Colonic mucosa (tissue), 4 donors: Measurements from ENCODE around the gene PDE4D. TPM values are rescaled to one million over a fixed set of nuclear protein-coding genes. Genes with fewer than 3 reads are reported as not detected.

ENCODE experiments used
- DNase-seq: peaks from one replicate; pipeline ENCODE4 v3.0.0-alpha.2; 2020
- H3K27ac ChIP-seq: fragments of 200-600 bp; one replicate; pipeline ENCODE4 v1.8.0; 2021
- H3K27me3 ChIP-seq: fragments of 200-600 bp; one replicate; pipeline ENCODE4 v1.8.0; 2021
- H3K36me3 ChIP-seq: fragments of 200-600 bp; one replicate; pipeline ENCODE4 v1.8.0; 2021
- H3K4me1 ChIP-seq: fragments of 200-600 bp; one replicate; pipeline ENCODE4 v1.8.0; 2021; ENCODE audit warnings: mild to moderate bottlenecking
- H3K4me3 ChIP-seq: fragments of 200-600 bp; one replicate; pipeline ENCODE4 v1.8.0; 2021
- H3K9ac ChIP-seq, 2 donors: one replicate each; pipeline ENCODE4 v1.7.0; 2013; ENCODE audit warnings: control low read depth in 2 of 2, low read depth in 2 of 2, low read length in 2 of 2
- H3K9me3 ChIP-seq: fragments of 200-600 bp; one replicate; pipeline ENCODE4 v1.8.0; 2021
- intact Hi-C: fragments of 100-400 bp; cut with DNase I; formaldehyde crosslinking; loops from one replicate; pipeline ENCODE4 v1.14.1; 2022
- total RNA-seq, 2 donors: library from RNA; stranded (reverse); fragmentation: NEBNext Ultra II Directional in 1 of 2; extraction: Animal tissue kit (Norgen Biotek cat#: 25700) in 1 of 2; gene quantifications; one replicate each; pipeline ENCODE4 v1.2.1, GENCODE V29; 2021
- TF ChIP-seq, protein P1 (sequence below): fragments of 200-600 bp; IDR thresholded peaks from one replicate; pipeline ENCODE4 v1.8.0; 2022; ENCODE audit warnings: antibody characterized with exemption, mild to moderate bottlenecking
- donor health status: healthy.
- donor health status: DM: no; HTN: no; CAD: no.
- donor health status: DM: no; HTN: no; CAD: no.

PDE4D gene
- total RNA-seq, 2 donors from 2014 or later = 23.1 to 53.7 TPM

DNA sequence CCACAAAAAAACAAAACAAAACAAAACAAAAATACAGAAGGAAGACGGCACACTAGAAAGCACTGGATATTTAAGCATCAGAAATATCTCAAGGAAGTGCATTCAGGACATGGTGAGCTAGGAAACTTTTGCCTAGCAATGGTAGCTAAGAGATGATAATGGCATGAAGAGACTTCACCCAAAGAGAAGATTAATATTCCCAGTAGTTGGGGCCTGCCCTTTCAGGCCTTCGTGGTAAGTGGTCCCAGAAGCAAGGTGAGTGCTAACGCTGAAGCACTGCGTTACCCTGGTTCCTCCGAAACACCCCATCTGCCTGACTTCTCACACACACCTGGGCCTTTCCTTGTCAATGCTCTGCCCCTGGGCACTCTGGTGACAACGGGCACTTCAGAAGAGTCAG is 725.5 kb downstream of the PDE4D start:
- TF ChIP-seq, protein P1, sequence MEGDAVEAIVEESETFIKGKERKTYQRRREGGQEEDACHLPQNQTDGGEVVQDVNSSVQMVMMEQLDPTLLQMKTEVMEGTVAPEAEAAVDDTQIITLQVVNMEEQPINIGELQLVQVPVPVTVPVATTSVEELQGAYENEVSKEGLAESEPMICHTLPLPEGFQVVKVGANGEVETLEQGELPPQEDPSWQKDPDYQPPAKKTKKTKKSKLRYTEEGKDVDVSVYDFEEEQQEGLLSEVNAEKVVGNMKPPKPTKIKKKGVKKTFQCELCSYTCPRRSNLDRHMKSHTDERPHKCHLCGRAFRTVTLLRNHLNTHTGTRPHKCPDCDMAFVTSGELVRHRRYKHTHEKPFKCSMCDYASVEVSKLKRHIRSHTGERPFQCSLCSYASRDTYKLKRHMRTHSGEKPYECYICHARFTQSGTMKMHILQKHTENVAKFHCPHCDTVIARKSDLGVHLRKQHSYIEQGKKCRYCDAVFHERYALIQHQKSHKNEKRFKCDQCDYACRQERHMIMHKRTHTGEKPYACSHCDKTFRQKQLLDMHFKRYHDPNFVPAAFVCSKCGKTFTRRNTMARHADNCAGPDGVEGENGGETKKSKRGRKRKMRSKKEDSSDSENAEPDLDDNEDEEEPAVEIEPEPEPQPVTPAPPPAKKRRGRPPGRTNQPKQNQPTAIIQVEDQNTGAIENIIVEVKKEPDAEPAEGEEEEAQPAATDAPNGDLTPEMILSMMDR = no peak
- Histone ChIP-seq H3K36me3 (no peaks in the 10 kb centered on the region), H3K27ac (no peak overlapping the region), H3K9me3 (no peaks in the 10 kb centered on the region), H3K9ac (no peak overlapping the region), H3K4me1 (no peaks in the 10 kb centered on the region), H3K4me3 (no peak overlapping the region), H3K27me3 (no peaks in the 10 kb centered on the region)
- DNase-seq = no peak
- intact Hi-C loops = no loop called here

DNA sequence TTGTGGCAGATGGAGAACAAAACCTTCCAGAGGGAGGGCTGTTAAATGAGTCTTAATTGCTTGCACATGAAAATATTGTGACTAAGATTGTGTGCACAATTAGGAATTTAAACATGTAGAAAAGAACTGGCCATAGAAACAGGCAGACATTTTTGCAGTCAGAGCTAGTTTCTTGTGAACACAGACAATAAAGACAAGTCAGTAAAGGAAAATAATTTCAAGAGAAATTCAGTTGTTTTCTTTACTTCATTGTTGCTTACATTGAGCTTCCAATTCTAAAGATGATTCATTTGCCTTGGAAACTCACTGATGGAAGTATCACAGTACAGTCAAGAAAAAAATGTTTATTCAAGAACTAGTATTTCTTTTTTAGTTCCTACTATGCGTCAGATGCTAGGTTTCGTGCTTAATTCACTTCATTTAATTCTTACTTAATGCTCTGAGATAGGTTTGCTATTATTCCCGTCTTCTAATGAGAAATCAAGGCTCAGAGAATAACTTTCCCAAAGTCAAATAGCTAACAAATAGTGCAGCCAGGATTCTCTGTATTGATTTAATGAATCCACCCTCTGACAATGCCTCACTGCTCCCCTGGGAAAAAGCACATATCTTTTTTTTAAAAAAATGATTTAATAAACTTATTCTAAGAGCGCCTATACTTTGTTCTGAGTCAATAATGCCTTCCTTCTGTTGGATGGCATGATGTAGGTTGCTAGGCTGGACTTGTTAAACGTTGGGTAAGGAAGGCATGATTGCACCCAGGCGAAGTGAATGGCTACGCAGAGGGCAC is 729.3 kb downstream of the PDE4D start:
- Histone ChIP-seq H3K9me3 (no peaks in the 10 kb centered on the region), H3K4me1 (no peaks in the 10 kb centered on the region), H3K27ac (no peak overlapping the region), H3K9ac (no peak overlapping the region), H3K4me3 (no peak overlapping the region), H3K27me3 (no peaks in the 10 kb centered on the region), H3K36me3 (no peaks in the 10 kb centered on the region)
- DNase-seq = no peak
- TF ChIP-seq, protein P1 = no peak
- intact Hi-C loops = no loop called here

DNA sequence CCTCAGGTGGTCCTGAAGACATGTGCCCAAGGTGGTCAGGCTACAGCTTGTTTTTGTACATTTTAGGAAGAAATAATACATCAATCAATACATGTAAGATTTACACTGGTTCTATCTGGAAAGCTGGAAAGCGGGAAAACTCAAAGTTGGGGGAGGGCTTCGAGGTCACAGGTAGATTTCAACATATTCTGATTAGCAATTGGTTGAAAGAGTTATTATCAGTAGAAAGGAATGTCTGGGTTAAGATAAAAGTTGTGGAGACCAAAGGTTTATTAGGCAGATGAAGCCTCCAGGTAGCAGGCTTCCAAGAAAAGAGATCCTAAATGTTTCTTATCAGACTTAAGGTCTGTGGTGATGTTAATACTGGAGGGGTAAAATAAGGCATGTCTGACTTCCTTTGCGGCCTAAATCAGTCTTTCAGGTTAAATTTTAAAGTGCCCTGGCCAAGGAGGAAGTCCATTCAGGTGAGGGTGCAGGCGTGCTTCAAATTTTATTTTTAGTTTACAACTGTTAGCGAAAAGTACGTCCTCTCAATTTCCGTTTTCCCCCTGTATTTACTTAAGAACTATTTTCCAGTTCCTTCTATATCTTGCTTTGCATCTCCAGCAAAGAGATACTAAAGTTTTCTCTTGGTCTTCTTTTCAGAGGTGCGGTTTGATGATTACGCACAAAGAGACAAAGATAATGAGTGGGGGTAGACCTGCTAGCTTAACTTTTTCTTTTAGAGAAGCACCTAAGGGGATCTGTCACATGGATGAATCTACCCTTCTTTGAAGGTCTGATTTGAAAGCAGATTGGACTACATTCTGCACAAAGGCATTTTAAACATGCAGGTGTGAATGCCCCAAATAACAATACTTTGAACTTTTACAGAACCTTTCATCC is 732.1 kb downstream of the PDE4D start:
- H3K4me1 ChIP-seq = no peaks in the 10 kb centered on the region
- no peak overlapping the region for H3K4me3 ChIP-seq
- no peaks in the 10 kb centered on the region for H3K36me3 ChIP-seq
- no peak overlapping the region for H3K9ac ChIP-seq
- no peaks in the 10 kb centered on the region for H3K27me3 ChIP-seq
- TF ChIP-seq, protein P1 = no peak
- no peak for DNase-seq
- intact Hi-C loops = no loop called here
- no peak overlapping the region for H3K27ac ChIP-seq
- H3K9me3 ChIP-seq = no peaks in the 10 kb centered on the region

DNA sequence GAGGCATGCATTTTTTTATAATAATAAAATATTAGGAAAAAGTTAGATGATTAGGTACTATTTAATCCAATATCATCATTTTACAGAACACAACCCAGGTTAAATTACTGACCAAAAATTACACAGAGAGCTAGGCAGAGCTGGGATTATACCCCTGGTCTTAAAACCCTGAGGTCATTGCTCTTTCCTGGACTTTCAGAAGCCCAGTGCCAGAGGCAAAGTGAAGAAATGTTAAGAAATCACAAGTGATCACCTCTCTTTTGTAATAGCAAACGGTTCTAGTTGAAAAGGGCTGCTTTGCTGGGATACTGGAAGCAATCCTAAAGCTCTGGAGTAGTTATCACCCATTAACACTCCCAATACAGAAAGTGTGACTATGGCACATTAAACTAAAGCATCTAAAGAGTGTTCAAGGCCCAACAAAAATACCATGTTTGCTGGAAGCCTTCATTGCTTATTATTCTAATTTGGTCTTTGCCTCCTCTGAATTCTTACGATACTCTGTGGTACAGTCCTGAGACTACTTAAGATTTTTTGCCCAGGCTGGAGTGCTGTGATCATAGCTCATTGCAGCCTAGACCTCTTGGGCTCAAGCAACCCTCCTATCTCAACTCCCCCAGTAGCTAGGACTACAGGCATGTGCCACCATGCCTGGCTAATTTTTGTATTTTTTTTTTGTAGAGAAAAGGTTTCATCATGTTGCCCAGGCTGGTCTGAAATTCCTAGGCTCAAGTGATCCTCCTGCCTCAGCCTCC is 734.7 kb downstream of the PDE4D start:
- Histone ChIP-seq H3K9me3 (no peaks in the 10 kb centered on the region), H3K9ac (no peak overlapping the region), H3K4me1 (no peaks in the 10 kb centered on the region), H3K36me3 (no peaks in the 10 kb centered on the region), H3K27ac (no peak overlapping the region), H3K27me3 (no peaks in the 10 kb centered on the region), H3K4me3 (no peak overlapping the region)
- DNase-seq = no peak
- intact Hi-C loops = no loop called here
- TF ChIP-seq, protein P1 = no peak

DNA sequence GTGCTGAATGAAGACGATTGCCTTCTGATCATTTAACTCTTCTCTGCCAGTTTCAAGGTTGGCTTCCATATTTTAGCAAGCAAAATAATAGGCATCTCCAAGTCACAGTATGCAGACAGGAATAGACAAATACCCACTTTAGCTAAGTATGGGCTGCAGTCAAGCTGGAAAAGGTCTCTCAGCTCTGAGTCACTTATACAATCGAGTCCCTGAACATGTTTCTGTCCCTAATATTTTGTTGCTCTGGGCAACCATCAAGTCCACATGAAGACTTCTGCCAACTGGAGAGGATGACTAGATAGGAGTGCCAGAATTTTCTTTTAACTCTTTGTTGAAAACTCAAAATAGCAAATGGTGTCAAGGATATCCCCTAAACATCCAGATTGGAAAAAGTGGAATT is 735.4 kb downstream of the PDE4D start:
- H3K9me3 ChIP-seq = no peaks in the 10 kb centered on the region
- H3K4me3 ChIP-seq = no peak overlapping the region
- H3K27ac ChIP-seq = no peak overlapping the region
- DNase-seq = no peak
- no peaks in the 10 kb centered on the region for H3K36me3 ChIP-seq
- H3K4me1 ChIP-seq = no peaks in the 10 kb centered on the region
- TF ChIP-seq, protein P1 = no peak
- no peak overlapping the region for H3K9ac ChIP-seq
- intact Hi-C loops = no loop called here
- H3K27me3 ChIP-seq = no peaks in the 10 kb centered on the region
